ENCODE measurements around the gene OR6S1.
A peak's percentile ranks its signal among the peaks of the same experiment; 100 is the strongest.
"Not testable (repeated sequence)": the region's sequence is repeated elsewhere in the genome, so short reads cannot be mapped to it uniquely, and the experiment has no call there.

Gene OR6S1

DNA sequence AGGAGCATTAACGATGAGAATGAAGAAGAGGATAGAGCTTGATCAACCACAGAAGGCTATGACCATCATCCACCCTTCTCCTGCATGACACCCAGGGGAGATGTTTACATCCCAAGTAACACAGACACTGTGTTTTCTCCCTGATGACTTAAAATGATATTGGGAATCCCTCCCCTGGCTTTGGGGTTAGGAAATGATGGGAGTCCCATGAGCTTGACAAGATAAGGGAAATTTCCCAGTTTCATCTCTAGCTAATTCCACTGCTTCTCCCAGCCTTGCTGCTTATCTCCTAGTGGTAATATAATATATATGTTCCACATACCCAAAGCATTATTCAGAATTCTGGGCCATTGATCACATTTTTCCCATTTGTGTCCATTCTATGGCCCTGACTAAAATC is 4.0 kb upstream of the OR6S1 start:
- Histone ChIP-seq H3K4me3 (no peak overlapping the region), H3K9me3 (no peaks in the 10 kb centered on the region), H3K27me3 (peaks cover 0 to 43% of the 10 kb centered on the region in 2 donors), H3K4me1 (no peaks in the 10 kb centered on the region), H3K36me3 (no peaks in the 10 kb centered on the region), H3K27ac (no peak overlapping the region)
- DNase-seq, result no peak
- intact Hi-C loops (cut with DNase I; ENCODE audit: low total_unique reads), result no loop called here
- TF ChIP-seq CTCF (IDR thresholded peaks at IDR 0.05), result no peak

DNA sequence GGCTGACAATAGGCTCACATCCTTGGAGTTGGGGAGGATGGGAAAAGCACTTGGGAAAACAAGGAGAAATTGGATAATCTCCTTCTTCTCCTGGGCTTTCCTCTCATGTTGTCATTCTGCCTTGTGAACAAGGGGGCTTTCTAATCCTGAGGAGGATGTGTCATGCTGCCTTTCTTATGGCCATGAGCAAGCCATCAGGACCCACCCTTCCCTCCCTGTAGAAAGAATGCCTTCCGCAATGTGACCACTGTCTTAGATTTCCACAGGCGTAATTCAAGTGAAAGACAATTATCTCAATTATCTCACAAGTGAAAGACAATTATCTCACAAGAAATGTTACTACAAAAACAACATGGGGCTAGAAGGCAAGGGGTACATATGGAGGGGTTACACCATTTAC is 3.0 kb upstream of the OR6S1 start:
- intact Hi-C loops (cut with DNase I; ENCODE audit: low total_unique reads), result no loop called here
- Histone ChIP-seq H3K9me3 (no peaks in the 10 kb centered on the region), H3K4me1 (no peaks in the 10 kb centered on the region), H3K27ac (no peak overlapping the region), H3K27me3 (peaks cover 0 to 35% of the 10 kb centered on the region in 2 donors), H3K36me3 (no peaks in the 10 kb centered on the region), H3K4me3 (no peak overlapping the region)
- TF ChIP-seq CTCF (IDR thresholded peaks at IDR 0.05), result no peak
- DNase-seq, result no peak

- DNase-seq; H3K36me3 ChIP-seq; H3K4me1 ChIP-seq; H3K9me3 ChIP-seq; intact Hi-C loops (cut with DNase I; ENCODE audit: low total_unique reads); H3K4me3 ChIP-seq; H3K27ac ChIP-seq: not testable (repeated sequence)
- peaks cover 0 to 32% of the 10 kb centered on the region in 2 donors for H3K27me3 ChIP-seq
Observed at GRCh38 chr14:20642755-20643154, 1.3 kb upstream of the OR6S1 start.

- H3K9me3 ChIP-seq, result no peaks in the 10 kb centered on the region
- no peaks in the 10 kb centered on the region for H3K4me1 ChIP-seq
- H3K4me3 ChIP-seq, result no peak overlapping the region
- DNase-seq, result no peak
- peaks cover 0 to 29% of the 10 kb centered on the region in 2 donors for H3K27me3 ChIP-seq
- no peak overlapping the region for H3K27ac ChIP-seq
- no peaks in the 10 kb centered on the region for H3K36me3 ChIP-seq
- intact Hi-C loops (cut with DNase I; ENCODE audit: low total_unique reads), result no loop called here
- no peak for TF ChIP-seq CTCF (IDR thresholded peaks at IDR 0.05)
Observed at GRCh38 chr14:20642182-20642581, 691 bp upstream of the OR6S1 start.

DNA sequence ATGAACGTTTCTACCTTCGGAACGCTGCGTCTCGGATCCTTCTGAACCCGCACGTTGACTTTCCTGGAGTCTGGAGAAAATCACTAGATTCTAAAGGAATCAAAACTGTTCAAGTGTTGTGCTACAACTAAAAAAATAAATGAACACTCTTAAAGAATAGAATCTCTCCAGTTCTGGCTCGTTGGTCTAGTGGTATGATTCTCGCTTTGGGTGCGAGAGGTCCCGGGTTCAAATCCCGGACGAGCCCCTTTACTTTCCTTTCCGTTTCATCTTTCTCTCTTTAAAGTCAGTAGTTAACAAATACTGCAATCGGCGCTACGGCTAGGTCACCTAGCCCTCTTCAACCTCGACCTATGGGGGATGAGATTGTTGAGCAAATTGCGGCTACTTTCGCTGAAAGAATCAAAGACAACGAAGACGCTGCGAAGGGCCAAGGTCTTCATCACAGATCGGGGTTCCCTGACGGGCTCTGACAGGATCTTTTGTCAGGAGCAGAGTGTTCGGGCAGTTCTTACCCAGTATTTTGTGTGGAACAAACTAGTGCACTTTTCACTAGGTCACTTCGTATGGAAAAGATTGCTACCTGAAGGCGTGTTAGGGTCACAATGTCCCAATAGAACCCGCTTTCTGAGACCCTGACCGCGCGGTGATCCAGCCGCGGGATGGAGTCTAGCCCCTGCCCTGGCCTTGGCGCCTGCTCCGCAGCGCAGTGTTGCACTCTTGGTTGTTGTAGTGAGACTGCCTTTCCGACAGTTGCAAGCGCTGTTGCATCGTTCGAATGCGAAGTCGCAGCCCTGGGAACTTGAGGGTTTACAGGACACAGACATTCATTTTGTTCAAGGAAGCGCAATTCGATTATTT is 8.4 kb downstream of the OR6S1 start:
- Histone ChIP-seq H3K27me3 (no peaks in the 10 kb centered on the region), H3K4me1 (peaks cover 0 to 31% (median 20%) of the 10 kb centered on the region in 4 donors), H3K9me3 (no peaks in the 10 kb centered on the region), H3K36me3 (no peaks in the 10 kb centered on the region), H3K4me3 (peak overlapping the region; percentile 20 to 48), H3K27ac (no peak overlapping the region)
- peak in 1 of 2 donors; percentile 36 for DNase-seq
- TF ChIP-seq CTCF (IDR thresholded peaks at IDR 0.05), result no peak
- intact Hi-C loops (cut with DNase I; ENCODE audit: low total_unique reads), result no loop called here

DNA sequence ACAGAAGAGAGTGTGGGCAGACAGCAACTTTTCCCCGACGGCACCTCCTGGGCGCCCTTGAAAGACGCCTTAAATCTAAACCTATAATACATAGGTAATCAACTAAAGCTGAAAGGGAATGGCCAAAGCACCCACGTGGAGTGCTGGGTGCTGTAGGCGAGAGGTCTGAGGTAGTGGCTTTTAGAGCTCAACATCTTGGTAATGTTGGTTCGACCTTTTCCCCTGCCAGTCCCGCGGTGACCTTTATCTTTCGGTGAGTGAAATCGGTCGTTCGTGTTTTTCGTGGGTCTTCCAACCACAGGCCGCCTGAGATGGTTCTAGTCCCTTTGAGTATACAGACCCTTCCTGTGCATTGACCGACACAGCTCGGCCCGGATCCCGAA is 9.1 kb downstream of the OR6S1 start:
- H3K27ac ChIP-seq, result no peak overlapping the region
- intact Hi-C loops (cut with DNase I; ENCODE audit: low total_unique reads), result no loop called here
- DNase-seq, result no peak
- H3K9me3 ChIP-seq, result no peaks in the 10 kb centered on the region
- peak overlapping the region; percentile 20 to 48 for H3K4me3 ChIP-seq
- H3K4me1 ChIP-seq, result peaks cover 0 to 34% (median 20%) of the 10 kb centered on the region in 4 donors
- no peaks in the 10 kb centered on the region for H3K36me3 ChIP-seq
- no peak for TF ChIP-seq CTCF (IDR thresholded peaks at IDR 0.05)
- H3K27me3 ChIP-seq, result no peaks in the 10 kb centered on the region

Measured in tibial artery (tissue), 4 donors.